BLaER1 (cell line): ENCODE results near the gene NUAK1.

Experiments used
- H3K27ac ChIP-seq: shearing (Covaris generic); formaldehyde crosslinking; 2 replicates; pipeline ENCODE4 v1.8.1; 2022
- H3K27me3 ChIP-seq: shearing (Covaris generic); formaldehyde crosslinking; 2 replicates; pipeline ENCODE4 v1.8.1; 2022
- H3K36me3 ChIP-seq: shearing (Covaris generic); formaldehyde crosslinking; 2 replicates; pipeline ENCODE4 v1.8.1; 2022
- H3K4me1 ChIP-seq: shearing (Covaris generic); formaldehyde crosslinking; 2 replicates; pipeline ENCODE4 v1.8.1; 2022
- H3K4me2 ChIP-seq: shearing (Covaris generic); formaldehyde crosslinking; 2 replicates; pipeline ENCODE4 v1.8.1; 2022
- H3K4me3 ChIP-seq: shearing (Covaris generic); formaldehyde crosslinking; 2 replicates; pipeline ENCODE4 v1.8.1; 2022
- H3K9ac ChIP-seq: shearing (Covaris generic); formaldehyde crosslinking; 2 replicates; pipeline ENCODE4 v1.8.1; 2022
- H3K9me3 ChIP-seq: shearing (Covaris generic); formaldehyde crosslinking; 2 replicates; pipeline ENCODE4 v1.8.1; 2022
- H4K20me1 ChIP-seq: shearing (Covaris generic); formaldehyde crosslinking; 2 replicates; pipeline ENCODE4 v1.8.1; 2022
- Cebpa-rat ChIP-seq: shearing (Covaris generic); IDR thresholded peaks from 2 replicates; pipeline ENCODE4 v1.8.1; 2022

The NUAK1 gene

GRCh38 chr12:106113824-106114446 lies 24.8 kb downstream of the NUAK1 start:
- no peaks in the 10 kb centered on the region for H4K20me1 ChIP-seq
- H3K9me3 ChIP-seq = no peaks in the 10 kb centered on the region
- peaks cover 14% of the 10 kb centered on the region for H3K4me1 ChIP-seq
- peak overlapping the region; percentile 48; the same call in 1 of the 2 replicates for H3K4me2 ChIP-seq
- H3K9ac ChIP-seq = no peak overlapping the region
- H3K36me3 ChIP-seq = no peaks in the 10 kb centered on the region
- no peak overlapping the region for H3K4me3 ChIP-seq
- H3K27ac ChIP-seq = no peak overlapping the region
- no peak for TF ChIP-seq Cebpa-rat
- no peaks in the 10 kb centered on the region for H3K27me3 ChIP-seq

DNA sequence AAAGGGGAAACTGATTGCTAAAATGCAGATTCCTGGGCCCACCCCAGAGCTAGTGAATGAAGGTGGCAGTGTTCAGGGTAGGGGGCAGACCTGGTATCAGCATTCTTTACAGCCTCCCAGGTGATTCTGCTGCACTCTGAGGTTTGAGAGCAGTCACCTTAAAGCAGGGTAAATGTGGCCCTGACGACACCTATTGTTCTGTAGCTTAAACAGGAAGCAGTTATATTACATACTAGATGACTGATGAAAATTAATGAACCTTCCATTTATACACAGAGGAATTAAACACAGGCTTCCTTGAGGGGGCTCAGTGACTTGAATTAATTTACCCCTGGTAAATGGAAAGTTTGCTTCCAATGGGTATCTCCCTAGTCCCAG lies 25.3 kb downstream of the NUAK1 start:
- TF ChIP-seq Cebpa-rat = no peak
- no peaks in the 10 kb centered on the region for H3K27me3 ChIP-seq
- H3K4me2 ChIP-seq = peak overlapping the region; percentile 48
- no peak overlapping the region for H3K27ac ChIP-seq
- no peaks in the 10 kb centered on the region for H3K9me3 ChIP-seq
- no peak overlapping the region for H3K4me3 ChIP-seq
- H3K9ac ChIP-seq = no peak overlapping the region
- H3K36me3 ChIP-seq = no peaks in the 10 kb centered on the region
- peaks cover 14% of the 10 kb centered on the region for H3K4me1 ChIP-seq
- H4K20me1 ChIP-seq = no peaks in the 10 kb centered on the region

DNA sequence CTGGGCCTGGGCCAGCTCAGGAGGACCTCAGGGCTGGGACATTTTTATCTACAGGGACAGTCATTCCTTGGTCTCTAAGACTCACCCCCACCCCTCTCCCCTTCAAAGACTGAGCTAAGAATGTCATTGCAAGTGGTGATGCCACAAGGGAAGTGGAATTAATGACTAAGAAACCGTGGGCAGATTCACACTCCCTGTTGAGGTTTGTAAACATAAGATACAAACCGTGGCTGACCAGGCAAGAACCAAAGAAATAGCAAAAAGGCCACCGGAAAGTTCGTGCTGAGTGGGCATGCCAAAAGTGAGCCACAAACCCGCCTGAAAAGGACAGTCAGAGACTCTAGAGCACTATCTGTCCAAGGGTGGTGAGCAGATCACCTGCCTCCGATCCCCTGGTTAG lies 25.7 kb downstream of the NUAK1 start:
- Histone ChIP-seq H4K20me1 (no peaks in the 10 kb centered on the region), H3K27me3 (no peaks in the 10 kb centered on the region), H3K4me1 (peaks cover 14% of the 10 kb centered on the region), H3K4me2 (peak overlapping the region; percentile 48), H3K9ac (no peak overlapping the region), H3K9me3 (no peaks in the 10 kb centered on the region), H3K27ac (no peak overlapping the region), H3K4me3 (no peak overlapping the region), H3K36me3 (no peaks in the 10 kb centered on the region)
- TF ChIP-seq Cebpa-rat = no peak

DNA sequence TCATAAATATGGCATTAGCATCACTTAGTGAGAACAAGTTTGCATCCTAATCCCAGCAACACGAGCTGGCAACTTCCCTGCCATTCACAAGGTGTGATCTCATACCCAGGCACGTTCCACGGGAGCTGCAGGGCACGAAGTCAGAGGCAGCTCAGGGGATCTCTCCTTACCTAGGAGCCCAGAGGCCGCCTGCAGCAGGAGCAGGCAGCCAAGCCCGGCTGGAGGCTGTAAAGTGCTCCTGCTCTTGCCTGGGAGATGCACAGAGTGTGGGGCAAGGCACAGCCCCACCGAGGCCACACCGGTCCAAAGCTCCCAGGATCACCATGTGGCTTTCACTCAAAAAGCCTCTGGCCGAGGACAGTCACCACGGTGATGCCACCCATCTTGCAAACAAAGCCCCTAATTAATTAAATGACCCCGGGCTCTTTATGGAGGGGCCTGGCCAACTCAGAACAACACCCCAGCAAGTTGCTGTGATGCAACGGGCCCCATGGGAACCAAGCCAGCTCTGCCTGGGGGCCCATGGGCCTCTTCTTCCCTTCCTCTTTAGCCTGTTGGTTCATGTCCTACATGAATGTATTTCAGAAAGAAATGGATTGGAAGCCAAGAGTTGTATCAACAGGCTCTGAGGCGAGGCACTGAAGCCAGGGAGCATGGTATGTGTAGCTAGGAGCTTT lies 26.5 kb downstream of the NUAK1 start:
- Histone ChIP-seq H3K9ac (no peak overlapping the region), H3K4me2 (peak overlapping the region; percentile 48), H3K36me3 (no peaks in the 10 kb centered on the region), H3K27ac (no peak overlapping the region), H4K20me1 (no peaks in the 10 kb centered on the region), H3K27me3 (0 out of 2 replicates have a peak, but pooled peaks cover under 1% of the 10 kb centered on the region), H3K9me3 (no peaks in the 10 kb centered on the region), H3K4me3 (no peak overlapping the region), H3K4me1 (peaks cover 14% of the 10 kb centered on the region)
- no peak for TF ChIP-seq Cebpa-rat

- Histone ChIP-seq H3K4me1 (peaks cover 14% of the 10 kb centered on the region), H3K4me2 (no peak overlapping the region), H4K20me1 (no peaks in the 10 kb centered on the region), H3K9ac (no peak overlapping the region), H3K36me3 (no peaks in the 10 kb centered on the region), H3K27me3 (peaks cover 16% of the 10 kb centered on the region), H3K9me3 (no peaks in the 10 kb centered on the region), H3K27ac (no peak overlapping the region), H3K4me3 (no peak overlapping the region)
- no peak for TF ChIP-seq Cebpa-rat
Observed at GRCh38 chr12:106110626-106111300, 28.0 kb downstream of the NUAK1 start.

- no peak overlapping the region for H3K9ac ChIP-seq
- H3K4me1 ChIP-seq = peaks cover 14% of the 10 kb centered on the region
- no peak for TF ChIP-seq Cebpa-rat
- peaks cover 16% of the 10 kb centered on the region for H3K27me3 ChIP-seq
- no peaks in the 10 kb centered on the region for H3K36me3 ChIP-seq
- no peaks in the 10 kb centered on the region for H3K9me3 ChIP-seq
- H3K4me3 ChIP-seq = no peak overlapping the region
- H3K4me2 ChIP-seq = no peak overlapping the region
- H4K20me1 ChIP-seq = no peaks in the 10 kb centered on the region
- H3K27ac ChIP-seq = no peak overlapping the region
Observed at GRCh38 chr12:106109168-106109910, 29.4 kb downstream of the NUAK1 start.

- Histone ChIP-seq H3K4me2 (no peak overlapping the region), H3K4me1 (peaks cover 13% of the 10 kb centered on the region), H3K9ac (no peak overlapping the region), H4K20me1 (no peaks in the 10 kb centered on the region), H3K9me3 (no peaks in the 10 kb centered on the region), H3K4me3 (no peak overlapping the region), H3K27me3 (peaks cover 16% of the 10 kb centered on the region), H3K36me3 (no peaks in the 10 kb centered on the region), H3K27ac (no peak overlapping the region)
- no peak for TF ChIP-seq Cebpa-rat
Observed at GRCh38 chr12:106108185-106108835, 30.4 kb downstream of the NUAK1 start.

- H3K36me3 ChIP-seq = no peaks in the 10 kb centered on the region
- H3K4me3 ChIP-seq = no peak overlapping the region
- H4K20me1 ChIP-seq = no peaks in the 10 kb centered on the region
- no peak overlapping the region for H3K9ac ChIP-seq
- TF ChIP-seq Cebpa-rat = no peak
- H3K9me3 ChIP-seq = no peaks in the 10 kb centered on the region
- H3K4me1 ChIP-seq = peaks cover 6% of the 10 kb centered on the region
- H3K27me3 ChIP-seq = peaks cover 16% of the 10 kb centered on the region
- no peak overlapping the region for H3K27ac ChIP-seq
- no peak overlapping the region for H3K4me2 ChIP-seq
Observed at GRCh38 chr12:106107566-106107965, 31.2 kb downstream of the NUAK1 start.

GRCh38 chr12:106106892-106107291 lies 31.9 kb downstream of the NUAK1 start:
- Histone ChIP-seq H3K9ac (no peak overlapping the region), H4K20me1 (no peaks in the 10 kb centered on the region), H3K27me3 (peaks cover 16% of the 10 kb centered on the region), H3K4me1 (no peaks in the 10 kb centered on the region), H3K27ac (no peak overlapping the region), H3K4me2 (no peak overlapping the region), H3K36me3 (no peaks in the 10 kb centered on the region), H3K9me3 (no peaks in the 10 kb centered on the region), H3K4me3 (no peak overlapping the region)
- TF ChIP-seq Cebpa-rat = no peak
